Natural killer cell (primary cell): Measurements from ENCODE around the gene XXYLT1. TPM values are rescaled to one million over a fixed set of nuclear protein-coding genes. Genes with fewer than 3 reads are reported as not detected.

Experiments used
- ATAC-seq, 3 donors: fragments of 150-1000 bp in 2 of 3; fragments of 200-7000 bp in 1 of 3; cut with Tn5 transposase; 1 replicate in 1 of 3; 2 replicates in 2 of 3; pipeline ENCODE4 v1.10.0; 2021; ENCODE audit warnings: mild to moderate bottlenecking in 2 of 3, moderate library complexity in 2 of 3
- DNase-seq, 2 donors: peaks; one replicate each; pipeline versions ENCODE4 v3.0.0 to v3.0.0-alpha.2; 2013 to 2021; ENCODE audit warnings: mixed read lengths in 1 of 2
- H3K27ac ChIP-seq: one replicate; pipeline ENCODE4 v1.5.1; 2013; ENCODE audit warnings: mild to moderate bottlenecking, low read length
- H3K27me3 ChIP-seq: one replicate; pipeline ENCODE4 v1.6.1; 2013; ENCODE audit warnings: low read length; ENCODE audit not compliant: control insufficient read depth, insufficient read depth
- H3K36me3 ChIP-seq: one replicate; pipeline ENCODE4 v1.6.1; 2013; ENCODE audit warnings: low read length; ENCODE audit not compliant: control insufficient read depth, insufficient read depth
- H3K4me1 ChIP-seq: one replicate; pipeline ENCODE4 v1.6.1; 2013; ENCODE audit warnings: low read length; ENCODE audit not compliant: control insufficient read depth, insufficient read depth
- H3K4me3 ChIP-seq: one replicate; pipeline ENCODE4 v1.5.1; 2013; ENCODE audit warnings: low read length
- H3K9me3 ChIP-seq: one replicate; pipeline ENCODE4 v1.6.1; 2013; ENCODE audit warnings: low read length; ENCODE audit not compliant: control insufficient read depth, insufficient read depth
- H3K27ac Mint-ChIP-seq, 2 donors: one replicate each; pipeline ENCODE4 v1.8.0; 2022; ENCODE audit warnings: mild to moderate bottlenecking in 2 of 2, mixed read lengths in 2 of 2, moderate library complexity in 1 of 2
- H3K27me3 Mint-ChIP-seq, 2 donors: one replicate each; pipeline ENCODE4 v1.8.0; 2022; ENCODE audit warnings: low read depth in 2 of 2, mixed read lengths in 2 of 2
- H3K36me3 Mint-ChIP-seq: one replicate; pipeline ENCODE4 v1.8.0; 2022; ENCODE audit warnings: mixed read lengths
- H3K4me1 Mint-ChIP-seq, 2 donors: one replicate each; pipeline ENCODE4 v1.8.0; 2022; ENCODE audit warnings: mixed read lengths in 2 of 2
- H3K4me3 Mint-ChIP-seq: one replicate; pipeline ENCODE4 v1.8.0; 2022; ENCODE audit warnings: mild to moderate bottlenecking, moderate library complexity, mixed read lengths
- H3K9me3 Mint-ChIP-seq, 2 donors: one replicate each; pipeline ENCODE4 v1.8.0; 2022; ENCODE audit warnings: mixed read lengths in 2 of 2
- WGBS: methylation state at CpG from one replicate; pipeline ENCODE4 v1.1.7; 2013; ENCODE audit warnings: missing lambda C conversion rate; ENCODE audit not compliant: insufficient coverage; 5-methylcytosine and 5-hydroxymethylcytosine counted together
- intact Hi-C: fragments of 100-400 bp; cut with micrococcal nuclease; formaldehyde crosslinking; loops from one replicate; pipeline ENCODE4 v1.14.2; 2022
- total RNA-seq, 4 donors: library from RNA; stranded (reverse); fragments of 120-200 nt in 1 of 4; gene quantifications; one replicate each; pipeline versions ENCODE4 v1.2.3 to v1.2.4, GENCODE V29; 2013 to 2022
- TF ChIP-seq, protein P1 (sequence below): fragments of 200-600 bp; IDR thresholded peaks from one replicate; pipeline ENCODE4 v1.8.0; 2022; ENCODE audit warnings: antibody characterized with exemption

Gene XXYLT1
- total RNA-seq, 3 donors from 2014 or later (not counting 1 experiment from before 2014, with no cell fraction given) = 8.7 to 13.6 (median 10.2) TPM

DNA sequence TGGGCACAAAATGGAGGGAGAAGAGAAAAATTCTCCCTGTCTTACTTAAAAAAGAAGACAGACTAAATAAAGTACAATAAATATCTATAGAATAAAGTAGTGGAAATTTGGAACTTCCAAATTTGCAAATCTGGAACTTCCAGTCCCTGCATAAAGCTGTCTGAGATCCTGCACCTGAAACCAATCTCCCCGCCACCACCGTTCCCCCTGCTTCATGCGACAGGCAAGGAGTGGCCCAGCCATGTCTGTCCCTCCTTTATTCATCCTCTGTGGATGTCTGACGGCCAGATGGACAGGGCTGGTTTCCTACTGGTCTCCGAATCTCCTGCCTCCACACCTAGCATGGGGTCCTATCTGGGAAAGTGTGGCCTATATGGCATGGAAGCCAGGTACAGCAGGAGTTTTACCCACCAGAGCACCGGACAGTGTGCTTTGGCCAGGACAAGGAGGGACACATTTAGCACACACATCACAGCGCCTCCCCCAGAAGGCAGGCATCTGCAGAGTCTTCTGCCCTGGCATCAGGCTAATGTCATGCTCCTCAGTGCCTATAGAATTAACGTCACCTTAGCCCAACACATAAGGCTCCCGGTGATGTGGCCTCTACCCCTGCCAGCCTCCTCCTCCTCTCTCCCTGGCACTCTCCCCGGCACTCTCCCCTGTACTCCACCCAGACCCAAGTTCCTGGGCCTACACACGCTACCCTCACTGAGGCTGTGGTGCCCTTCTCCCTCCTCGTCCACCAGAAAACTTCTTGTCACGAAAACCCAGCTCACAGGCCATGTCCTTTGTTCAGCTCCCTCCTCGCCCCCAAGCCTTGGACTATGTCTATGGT, 170.8 kb downstream of the XXYLT1 start:
- H3K27ac ChIP-seq = peak overlapping the region; percentile 63
- Mint-ChIP-seq H3K4me3 (no peak overlapping the region), H3K36me3 (no peaks in the 10 kb centered on the region), H3K4me1 (peaks cover 18% of the 10 kb centered on the region in 2 donors), H3K27me3 (no peaks in the 10 kb centered on the region), H3K9me3 (no peaks in the 10 kb centered on the region), H3K27ac (peak overlapping the region; percentile 78 to 88)
- H3K36me3 ChIP-seq = no peaks in the 10 kb centered on the region
- H3K9me3 ChIP-seq = no peaks in the 10 kb centered on the region
- WGBS = 91% methylated on average over 13 of the region's 14 CpGs
- TF ChIP-seq, protein P1, sequence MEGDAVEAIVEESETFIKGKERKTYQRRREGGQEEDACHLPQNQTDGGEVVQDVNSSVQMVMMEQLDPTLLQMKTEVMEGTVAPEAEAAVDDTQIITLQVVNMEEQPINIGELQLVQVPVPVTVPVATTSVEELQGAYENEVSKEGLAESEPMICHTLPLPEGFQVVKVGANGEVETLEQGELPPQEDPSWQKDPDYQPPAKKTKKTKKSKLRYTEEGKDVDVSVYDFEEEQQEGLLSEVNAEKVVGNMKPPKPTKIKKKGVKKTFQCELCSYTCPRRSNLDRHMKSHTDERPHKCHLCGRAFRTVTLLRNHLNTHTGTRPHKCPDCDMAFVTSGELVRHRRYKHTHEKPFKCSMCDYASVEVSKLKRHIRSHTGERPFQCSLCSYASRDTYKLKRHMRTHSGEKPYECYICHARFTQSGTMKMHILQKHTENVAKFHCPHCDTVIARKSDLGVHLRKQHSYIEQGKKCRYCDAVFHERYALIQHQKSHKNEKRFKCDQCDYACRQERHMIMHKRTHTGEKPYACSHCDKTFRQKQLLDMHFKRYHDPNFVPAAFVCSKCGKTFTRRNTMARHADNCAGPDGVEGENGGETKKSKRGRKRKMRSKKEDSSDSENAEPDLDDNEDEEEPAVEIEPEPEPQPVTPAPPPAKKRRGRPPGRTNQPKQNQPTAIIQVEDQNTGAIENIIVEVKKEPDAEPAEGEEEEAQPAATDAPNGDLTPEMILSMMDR = no peak
- DNase-seq = no peak
- ATAC-seq = no peak
- H3K4me1 ChIP-seq = peaks cover 29% of the 10 kb centered on the region
- intact Hi-C loops = no loop called here
- H3K27me3 ChIP-seq = no peaks in the 10 kb centered on the region
- H3K4me3 ChIP-seq = no peak overlapping the region

DNA sequence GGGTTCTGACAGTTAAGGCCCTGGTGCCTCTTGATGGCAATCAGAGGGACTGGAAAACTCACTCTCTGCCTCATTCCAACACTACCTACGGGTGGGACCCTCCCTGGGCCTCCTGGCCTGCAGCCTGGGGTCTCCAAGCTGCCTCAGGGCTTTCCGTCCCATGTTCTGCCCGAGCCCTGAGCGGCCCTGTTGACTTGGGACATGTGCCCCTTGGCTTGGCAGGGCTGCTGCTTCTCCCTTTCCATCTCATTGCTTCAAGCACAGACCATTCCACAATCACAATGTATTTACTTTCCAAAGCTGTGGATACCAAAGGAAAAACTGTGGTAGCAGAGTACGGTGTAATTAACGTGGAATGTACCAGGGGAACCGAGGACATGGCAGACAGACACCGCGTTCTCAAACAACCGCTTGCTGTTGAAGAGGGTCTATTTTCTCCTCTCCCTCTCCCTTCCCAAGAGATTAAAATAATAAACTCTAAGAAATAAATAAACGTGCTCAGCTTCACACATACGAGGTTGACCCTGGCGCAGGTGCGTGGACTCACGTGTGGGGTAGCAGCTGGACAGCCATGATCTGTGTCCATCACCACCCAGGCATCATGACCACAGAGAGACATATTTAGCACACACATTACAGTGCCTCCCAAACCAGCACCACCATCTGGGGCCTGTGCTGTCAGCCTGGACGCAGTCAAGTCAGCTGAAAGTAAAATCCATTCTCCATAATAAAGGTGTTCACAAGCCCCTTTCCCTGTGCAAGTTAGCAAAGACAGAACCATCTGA, 172.0 kb downstream of the XXYLT1 start:
- H3K36me3 Mint-ChIP-seq = no peaks in the 10 kb centered on the region
- H3K4me1 Mint-ChIP-seq = peaks cover 18 to 26% of the 10 kb centered on the region in 2 donors
- H3K27ac Mint-ChIP-seq = no peak overlapping the region
- no peak overlapping the region for H3K4me3 Mint-ChIP-seq
- no peaks in the 10 kb centered on the region for H3K9me3 ChIP-seq
- TF ChIP-seq, protein P1 = no peak
- H3K27me3 ChIP-seq = no peaks in the 10 kb centered on the region
- H3K36me3 ChIP-seq = no peaks in the 10 kb centered on the region
- DNase-seq = no peak
- peaks cover 38% of the 10 kb centered on the region for H3K4me1 ChIP-seq
- WGBS = 94% methylated on average over 16 of the region's 16 CpGs
- H3K27ac ChIP-seq = no peak overlapping the region
- H3K27me3 Mint-ChIP-seq = no peaks in the 10 kb centered on the region
- H3K4me3 ChIP-seq = no peak overlapping the region
- no peak for ATAC-seq
- H3K9me3 Mint-ChIP-seq = no peaks in the 10 kb centered on the region
- intact Hi-C loops = no loop called here

DNA sequence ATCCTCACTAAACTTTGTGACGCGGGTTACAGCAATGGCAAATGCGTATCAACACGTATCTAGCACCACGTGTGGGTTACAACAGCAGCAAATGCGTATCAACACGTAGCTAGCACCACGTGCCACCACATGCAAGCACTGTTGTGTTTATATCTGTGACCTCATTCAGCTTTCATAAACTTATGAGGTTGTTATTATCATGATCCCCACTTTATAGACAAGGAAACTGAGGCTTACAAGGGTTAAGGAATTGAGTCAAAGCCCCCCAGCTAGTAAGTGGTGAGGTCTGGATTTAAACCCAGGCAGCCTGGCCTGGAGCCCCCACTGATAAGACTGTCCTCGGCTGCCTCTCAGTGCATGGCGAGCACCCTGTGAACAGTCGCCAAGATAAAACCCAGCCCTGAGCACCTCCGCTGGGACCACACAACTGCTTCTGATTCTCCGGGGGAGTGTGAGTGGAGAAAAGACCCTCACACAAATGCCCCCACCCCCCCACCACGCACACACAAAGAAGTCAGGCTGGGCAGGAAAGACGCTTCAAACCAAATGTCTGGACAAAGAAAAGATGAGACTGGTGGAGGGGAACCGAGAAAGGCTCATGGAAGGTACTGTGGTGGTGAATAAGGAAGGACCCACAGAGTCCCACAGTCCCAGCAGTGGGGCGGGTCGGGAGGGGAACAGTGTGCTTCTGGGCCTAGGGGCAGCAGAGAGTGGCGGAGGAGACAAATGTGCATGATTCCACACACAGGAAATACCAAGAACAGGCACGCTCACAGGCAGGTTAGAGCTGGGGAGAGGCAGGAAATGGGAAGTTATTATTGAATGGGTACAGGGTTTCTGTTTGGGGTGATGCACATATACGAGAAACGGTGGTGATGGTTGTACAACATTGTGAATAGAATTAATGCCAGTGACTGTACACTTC, 173.4 kb downstream of the XXYLT1 start:
- H3K4me1 ChIP-seq = peaks cover 42% of the 10 kb centered on the region
- Mint-ChIP-seq H3K27ac (no peak overlapping the region), H3K4me1 (peaks cover 17 to 26% of the 10 kb centered on the region in 2 donors), H3K27me3 (no peaks in the 10 kb centered on the region), H3K4me3 (no peak overlapping the region), H3K36me3 (no peaks in the 10 kb centered on the region), H3K9me3 (no peaks in the 10 kb centered on the region)
- TF ChIP-seq, protein P1 = no peak
- intact Hi-C loops = no loop called here
- H3K27ac ChIP-seq = no peak overlapping the region
- no peak overlapping the region for H3K4me3 ChIP-seq
- WGBS = 80% methylated on average over 19 of the region's 22 CpGs
- no peaks in the 10 kb centered on the region for H3K36me3 ChIP-seq
- no peak for DNase-seq
- H3K9me3 ChIP-seq = no peaks in the 10 kb centered on the region
- ATAC-seq = no peak
- H3K27me3 ChIP-seq = no peaks in the 10 kb centered on the region
